ENCODE results near the gene CEMIP. TPM values are rescaled to one million over a fixed set of nuclear protein-coding genes. Genes with fewer than 3 reads are reported as not detected.

CEMIP gene
- polyA plus RNA-seq, 3 donors = not detected

- Histone ChIP-seq H3K4me3 (replicated peaks in 1 of 3; ENCODE audit: low read depth in 2 of 3, low read length in 3 of 3) (no peak overlapping the region), H3K79me2 (ENCODE audit: insufficient read depth, low read length) (no peaks in the 10 kb centered on the region), H3K27ac (ENCODE audit: low read depth in 1 of 2, low read length in 2 of 2) (no peak overlapping the region), H4K20me1 (ENCODE audit: insufficient read depth, low read length) (no peaks in the 10 kb centered on the region), H3K27me3 (ENCODE audit: control insufficient read depth in 2 of 2, insufficient read depth in 2 of 2, low read length in 2 of 2) (peaks cover 22 to 24% of the 10 kb centered on the region in 2 donors), H3K36me3 (replicated peaks in 1 of 2; ENCODE audit: control insufficient read depth in 1 of 2, insufficient read depth in 2 of 2, low read length in 2 of 2) (no peaks in the 10 kb centered on the region), H2AFZ (ENCODE audit: insufficient read depth, low read depth, low read length, poor library complexity, severe bottlenecking) (no peak overlapping the region), H3K9me3 (replicated peaks in 1 of 2; ENCODE audit: control insufficient read depth in 1 of 2, insufficient read depth in 1 of 2, low read length in 2 of 2) (peaks cover 12 to 14% of the 10 kb centered on the region in 2 donors), H3K4me2 (replicated peaks; ENCODE audit: extremely low read depth, low read length, poor library complexity, severe bottlenecking) (no peak overlapping the region), H3K9ac (ENCODE audit: insufficient read depth, low read length, poor library complexity, severe bottlenecking) (no peak overlapping the region), H3K4me1 (ENCODE audit: control insufficient read depth in 1 of 2, insufficient read depth in 2 of 2, low read length in 2 of 2) (peaks cover 33 to 40% of the 10 kb centered on the region in 2 donors)
- H3K27ac Mint-ChIP-seq = no peak overlapping the region
- no peak for TF ChIP-seq CTCF (IDR thresholded peaks at IDR 0.05)
- peaks cover 2 to 18% (median 10%) of the 10 kb centered on the region in 7 donors for H3K9me3 Mint-ChIP-seq
- no peak overlapping the region for H3K4me3 Mint-ChIP-seq
- H3K4me1 Mint-ChIP-seq = peaks cover 32% of the 10 kb centered on the region
- intact Hi-C loops (cut with micrococcal nuclease) = loop anchor here (5.0 kb wide), 2 partner anchors 78 to 318 kb away; partner anchors contain the start of gene ABHD17C (in 1 of the 2)
- DNase-seq = no peak
- WGBS (ENCODE audit: insufficient coverage) = no CpG with 5 or more reads among the region's 3 CpGs
- H3K36me3 Mint-ChIP-seq = peaks cover 7 to 11% of the 10 kb centered on the region in 2 donors
- H3K27me3 Mint-ChIP-seq (ENCODE audit: low read depth in 3 of 3) = peaks cover 18 to 32% (median 29%) of the 10 kb centered on the region in 3 donors
Observed at GRCh38 chr15:80775338-80775737, 3.8 kb upstream of the CEMIP start.

- peak; percentile 38 to 61 (median 39) for DNase-seq
- TF ChIP-seq CTCF (IDR thresholded peaks at IDR 0.05) = peak; percentile 71
- Histone ChIP-seq H3K4me2 (replicated peaks; ENCODE audit: extremely low read depth, low read length, poor library complexity, severe bottlenecking) (no peak overlapping the region), H4K20me1 (ENCODE audit: insufficient read depth, low read length) (no peaks in the 10 kb centered on the region), H3K27me3 (ENCODE audit: control insufficient read depth in 2 of 2, insufficient read depth in 2 of 2, low read length in 2 of 2) (peaks cover 33 to 36% of the 10 kb centered on the region in 2 donors), H3K4me3 (replicated peaks in 1 of 3; ENCODE audit: low read depth in 2 of 3, low read length in 3 of 3) (no peak overlapping the region), H3K79me2 (ENCODE audit: insufficient read depth, low read length) (no peaks in the 10 kb centered on the region), H3K4me1 (ENCODE audit: control insufficient read depth in 1 of 2, insufficient read depth in 2 of 2, low read length in 2 of 2) (peaks cover 33 to 44% of the 10 kb centered on the region in 2 donors), H3K9me3 (replicated peaks in 1 of 2; ENCODE audit: control insufficient read depth in 1 of 2, insufficient read depth in 1 of 2, low read length in 2 of 2) (peaks cover 12 to 22% of the 10 kb centered on the region in 2 donors), H3K9ac (ENCODE audit: insufficient read depth, low read length, poor library complexity, severe bottlenecking) (no peak overlapping the region), H2AFZ (ENCODE audit: insufficient read depth, low read depth, low read length, poor library complexity, severe bottlenecking) (no peak overlapping the region), H3K27ac (ENCODE audit: low read depth in 1 of 2, low read length in 2 of 2) (peak overlapping the region in 1 of 2 donors; percentile 28), H3K36me3 (replicated peaks in 1 of 2; ENCODE audit: control insufficient read depth in 1 of 2, insufficient read depth in 2 of 2, low read length in 2 of 2) (no peaks in the 10 kb centered on the region)
- Mint-ChIP-seq H3K36me3 (peaks cover 7 to 12% of the 10 kb centered on the region in 2 donors), H3K27me3 (ENCODE audit: low read depth in 3 of 3) (peaks cover 30 to 44% (median 41%) of the 10 kb centered on the region in 3 donors), H3K4me1 (peaks cover 32% of the 10 kb centered on the region), H3K9me3 (peaks cover 2 to 21% (median 11%) of the 10 kb centered on the region in 7 donors), H3K4me3 (peak overlapping the region in 1 of 2 donors; percentile 60), H3K27ac (peak overlapping the region; percentile 25 to 85 (median 71))
- WGBS (ENCODE audit: insufficient coverage) = 47% methylated on average over 4 of the region's 5 CpGs
- intact Hi-C loops (cut with micrococcal nuclease) = loop anchor here (5.0 kb wide), 2 partner anchors 79 to 319 kb away; partner anchors contain the start of gene ABHD17C (in 1 of the 2)
Observed at GRCh38 chr15:80776420-80777045, 2.6 kb upstream of the CEMIP start.
